ENCODE data around the gene PGPEP1. TPM values are rescaled to one million over a fixed set of nuclear protein-coding genes. Genes with fewer than 3 reads are reported as not detected.

PGPEP1 gene
- total RNA-seq, 5 donors from 2014 or later (not counting 1 experiment from before 2014, with no cell fraction given): 35.7 to 52.6 (median 45.1) TPM

GRCh38 chr19:18306888-18307260, 33.5 kb upstream of the PGPEP1 start:
- 25% methylated on average over 9 of the region's 14 CpGs for WGBS (ENCODE audit: insufficient coverage)

GRCh38 chr19:18307271-18307681, 33.1 kb upstream of the PGPEP1 start:
- ATAC-seq (replicated peaks in 1 of 4): peak in 1 of 4 experiments; percentile 9
- ChIA-PET CTCF (interaction anchor here in 1 of 2 donors (0.7 to 1.0 kb wide), 2 partner anchors 14 to 21 kb away, joined by 3 to 4 read pairs; no protein-coding TSS in a partner anchor), POLR2A (no interaction called here)
- H3K9me3 ChIP-seq: no peaks in the 10 kb centered on the region
- H3K36me3 ChIP-seq (ENCODE audit: control insufficient read depth in 2 of 2, extremely low read depth in 1 of 2, insufficient read depth in 1 of 2, low read length in 1 of 2): peaks cover 6 to 39% of the 10 kb centered on the region in 2 donors
- Mint-ChIP-seq H3K4me3 (peak overlapping the region; percentile 50 to 89 (median 88)), H3K27me3 (no peaks in the 10 kb centered on the region), H3K36me3 (peaks cover 3% of the 10 kb centered on the region), H3K27ac (peak overlapping the region; percentile 99 to 100), H3K4me1 (peaks cover 42 to 54% (median 43%) of the 10 kb centered on the region in 3 donors), H3K9me3 (no peaks in the 10 kb centered on the region)
- H3K27ac ChIP-seq (ENCODE audit: low read length): peak overlapping the region; percentile 96
- no peaks in the 10 kb centered on the region for H3K27me3 ChIP-seq (replicated peaks in 1 of 2; ENCODE audit: control insufficient read depth in 2 of 2, extremely low read depth in 1 of 2, insufficient read depth in 2 of 2, low read length in 1 of 2)
- H3K4me1 ChIP-seq (ENCODE audit: control insufficient read depth in 1 of 2, extremely low read depth in 1 of 2, insufficient read depth in 2 of 2, low read length in 2 of 2): peaks cover 22 to 87% of the 10 kb centered on the region in 2 experiments
- 78% methylated on average over 8 of the region's 19 CpGs for WGBS (ENCODE audit: insufficient coverage)
- DNase-seq: peak in 8 of 35 experiments; percentile 19 to 60 (median 30)
- H3K4me3 ChIP-seq (ENCODE audit: control insufficient read depth in 1 of 2, extremely low read depth in 1 of 2, low read length in 1 of 2): no peak overlapping the region

More at GRCh38 chr19:18306888-18307260, 33.5 kb upstream of the PGPEP1 start:
- Histone ChIP-seq H3K36me3 (ENCODE audit: control insufficient read depth in 2 of 2, extremely low read depth in 1 of 2, insufficient read depth in 1 of 2, low read length in 1 of 2) (peaks cover 6 to 37% of the 10 kb centered on the region in 2 donors), H3K4me1 (ENCODE audit: control insufficient read depth in 1 of 2, extremely low read depth in 1 of 2, insufficient read depth in 2 of 2, low read length in 2 of 2) (peaks cover 22 to 87% of the 10 kb centered on the region in 2 experiments), H3K9me3 (no peaks in the 10 kb centered on the region), H3K4me3 (ENCODE audit: control insufficient read depth in 1 of 2, extremely low read depth in 1 of 2, low read length in 1 of 2) (no peak overlapping the region), H3K27ac (ENCODE audit: low read length) (peak overlapping the region; percentile 96), H3K27me3 (replicated peaks in 1 of 2; ENCODE audit: control insufficient read depth in 2 of 2, extremely low read depth in 1 of 2, insufficient read depth in 2 of 2, low read length in 1 of 2) (no peaks in the 10 kb centered on the region)
- CTCF ChIA-PET: interaction anchor here in 1 of 2 donors (0.7 to 1.0 kb wide), 2 partner anchors 14 to 22 kb away, joined by 3 to 4 read pairs; no protein-coding TSS in a partner anchor
- peaks cover 43 to 54% (median 44%) of the 10 kb centered on the region in 3 donors for H3K4me1 Mint-ChIP-seq
- no peaks in the 10 kb centered on the region for H3K27me3 Mint-ChIP-seq
- peak overlapping the region; percentile 99 to 100 for H3K27ac Mint-ChIP-seq
- peaks cover 3% of the 10 kb centered on the region for H3K36me3 Mint-ChIP-seq
- DNase-seq (peak in 3 of 35 experiments; percentile 28 to 53 (median 40)), ATAC-seq (replicated peaks in 1 of 4) (peak in 2 of 4 experiments; percentile 8 to 9)
- H3K9me3 Mint-ChIP-seq: no peaks in the 10 kb centered on the region
- H3K4me3 Mint-ChIP-seq: peak overlapping the region; percentile 50 to 89 (median 88)
- POLR2A ChIA-PET: interaction anchor here in 1 of 2 donors (0.8 kb wide), 1 partner anchor 25 kb away, joined by 3 read pairs; the partner anchor contains the start of gene JUND

- Histone ChIP-seq H3K9me3 (no peaks in the 10 kb centered on the region), H3K27me3 (replicated peaks in 1 of 2; ENCODE audit: control insufficient read depth in 2 of 2, extremely low read depth in 1 of 2, insufficient read depth in 2 of 2, low read length in 1 of 2) (no peaks in the 10 kb centered on the region), H3K27ac (ENCODE audit: low read length) (peak overlapping the region; percentile 96), H3K4me3 (ENCODE audit: control insufficient read depth in 1 of 2, extremely low read depth in 1 of 2, low read length in 1 of 2) (no peak overlapping the region), H3K4me1 (ENCODE audit: control insufficient read depth in 1 of 2, extremely low read depth in 1 of 2, insufficient read depth in 2 of 2, low read length in 2 of 2) (peaks cover 19 to 80% of the 10 kb centered on the region in 2 experiments), H3K36me3 (ENCODE audit: control insufficient read depth in 2 of 2, extremely low read depth in 1 of 2, insufficient read depth in 1 of 2, low read length in 1 of 2) (peaks cover 9 to 45% of the 10 kb centered on the region in 2 donors)
- H3K27ac Mint-ChIP-seq: peak overlapping the region; percentile 99 to 100
- ChIA-PET CTCF (no interaction called here), POLR2A (interaction anchor here in 1 of 2 donors (0.6 kb wide), 2 partner anchors 15 to 23 kb away, joined by 3 read pairs; partner anchors contain the start of gene LSM4)
- no peaks in the 10 kb centered on the region for H3K9me3 Mint-ChIP-seq
- H3K36me3 Mint-ChIP-seq: peaks cover 7% of the 10 kb centered on the region
- no peak overlapping the region for H3K4me3 Mint-ChIP-seq
- DNase-seq (no peak), ATAC-seq (replicated peaks in 1 of 4) (no peak)
- WGBS (ENCODE audit: insufficient coverage): 92% methylated on average over 15 of the region's 20 CpGs
- no peaks in the 10 kb centered on the region for H3K27me3 Mint-ChIP-seq
- peaks cover 40 to 56% (median 41%) of the 10 kb centered on the region in 3 donors for H3K4me1 Mint-ChIP-seq
Observed at GRCh38 chr19:18308051-18308947, 32.1 kb upstream of the PGPEP1 start.

- no peak for DNase-seq
- ChIA-PET POLR2A (interaction anchor here in 1 of 2 donors (0.6 kb wide), 2 partner anchors 14 to 22 kb away, joined by 3 read pairs; partner anchors contain the start of gene LSM4), CTCF (no interaction called here)
- H3K9me3 ChIP-seq: no peaks in the 10 kb centered on the region
- Mint-ChIP-seq H3K36me3 (peaks cover 7% of the 10 kb centered on the region), H3K4me3 (no peak overlapping the region), H3K27ac (peak overlapping the region in 1 of 2 donors; percentile 28), H3K9me3 (no peaks in the 10 kb centered on the region), H3K4me1 (peaks cover 34 to 49% (median 34%) of the 10 kb centered on the region in 3 donors), H3K27me3 (no peaks in the 10 kb centered on the region)
- H3K27ac ChIP-seq (ENCODE audit: low read length): no peak overlapping the region
- no peaks in the 10 kb centered on the region for H3K27me3 ChIP-seq (replicated peaks in 1 of 2; ENCODE audit: control insufficient read depth in 2 of 2, extremely low read depth in 1 of 2, insufficient read depth in 2 of 2, low read length in 1 of 2)
- peaks cover 9 to 50% of the 10 kb centered on the region in 2 donors for H3K36me3 ChIP-seq (ENCODE audit: control insufficient read depth in 2 of 2, extremely low read depth in 1 of 2, insufficient read depth in 1 of 2, low read length in 1 of 2)
- peaks cover 18 to 74% of the 10 kb centered on the region in 2 experiments for H3K4me1 ChIP-seq (ENCODE audit: control insufficient read depth in 1 of 2, extremely low read depth in 1 of 2, insufficient read depth in 2 of 2, low read length in 2 of 2)
- no peak for ATAC-seq (replicated peaks in 1 of 4)
- H3K4me3 ChIP-seq (ENCODE audit: control insufficient read depth in 1 of 2, extremely low read depth in 1 of 2, low read length in 1 of 2): no peak overlapping the region
- whole genome bisulfite sequencing (ENCODE audit: insufficient coverage): 93% methylated on average over 7 of the region's 7 CpGs
Observed at GRCh38 chr19:18308948-18309325, 31.5 kb upstream of the PGPEP1 start.

GRCh38 chr19:18309525-18310064, 30.8 kb upstream of the PGPEP1 start:
- no peak for DNase-seq
- no peak overlapping the region for H3K4me3 Mint-ChIP-seq
- no peak overlapping the region for H3K27ac ChIP-seq (ENCODE audit: low read length)
- peaks cover 9 to 54% of the 10 kb centered on the region in 2 donors for H3K36me3 ChIP-seq (ENCODE audit: control insufficient read depth in 2 of 2, extremely low read depth in 1 of 2, insufficient read depth in 1 of 2, low read length in 1 of 2)
- H3K27me3 ChIP-seq (replicated peaks in 1 of 2; ENCODE audit: control insufficient read depth in 2 of 2, extremely low read depth in 1 of 2, insufficient read depth in 2 of 2, low read length in 1 of 2): no peaks in the 10 kb centered on the region
- H3K27me3 Mint-ChIP-seq: no peaks in the 10 kb centered on the region
- no peaks in the 10 kb centered on the region for H3K9me3 Mint-ChIP-seq
- peaks cover 27 to 44% (median 32%) of the 10 kb centered on the region in 3 donors for H3K4me1 Mint-ChIP-seq
- ATAC-seq (replicated peaks in 1 of 4): no peak
- H3K27ac Mint-ChIP-seq: no peak overlapping the region
- CTCF ChIA-PET: no interaction called here
- peaks cover 18 to 67% of the 10 kb centered on the region in 2 experiments for H3K4me1 ChIP-seq (ENCODE audit: control insufficient read depth in 1 of 2, extremely low read depth in 1 of 2, insufficient read depth in 2 of 2, low read length in 2 of 2)
- no peak overlapping the region for H3K4me3 ChIP-seq (ENCODE audit: control insufficient read depth in 1 of 2, extremely low read depth in 1 of 2, low read length in 1 of 2)
- peaks cover 9% of the 10 kb centered on the region for H3K36me3 Mint-ChIP-seq
- no peaks in the 10 kb centered on the region for H3K9me3 ChIP-seq
- 96% methylated on average over 33 of the region's 33 CpGs for WGBS (ENCODE audit: insufficient coverage)
- POLR2A ChIA-PET: no interaction called here
